Fibroblast of villous mesenchyme (primary cell): ENCODE measurements around the gene PTGFRN. TPM values are rescaled to one million over a fixed set of nuclear protein-coding genes. Genes with fewer than 3 reads are reported as not detected.

Source experiments
- DNase-seq: peaks from one replicate; pipeline ENCODE4 v3.0.0-alpha.2; 2010; ENCODE audit warnings: low read depth
- H3K4me3 ChIP-seq: 2 replicates; pipeline ENCODE4 v1.5.1; 2011; ENCODE audit warnings: low read depth, mild to moderate bottlenecking, low read length
- total RNA-seq: library from RNA; depleted of rRNA; stranded (reverse); fragments of >200 nt; gene quantifications from 2 replicates; pipeline ENCODE4 v1.2.3, GENCODE V29; 2012
- TF ChIP-seq, protein P1 (sequence below): IDR thresholded peaks from 2 replicates; pipeline ENCODE4 v1.5.1; 2012; ENCODE audit warnings: low read depth, mild to moderate bottlenecking, low read length; ENCODE audit not compliant: insufficient read depth

PTGFRN gene
- total RNA-seq, 1 donor, result 22.9 TPM

DNA sequence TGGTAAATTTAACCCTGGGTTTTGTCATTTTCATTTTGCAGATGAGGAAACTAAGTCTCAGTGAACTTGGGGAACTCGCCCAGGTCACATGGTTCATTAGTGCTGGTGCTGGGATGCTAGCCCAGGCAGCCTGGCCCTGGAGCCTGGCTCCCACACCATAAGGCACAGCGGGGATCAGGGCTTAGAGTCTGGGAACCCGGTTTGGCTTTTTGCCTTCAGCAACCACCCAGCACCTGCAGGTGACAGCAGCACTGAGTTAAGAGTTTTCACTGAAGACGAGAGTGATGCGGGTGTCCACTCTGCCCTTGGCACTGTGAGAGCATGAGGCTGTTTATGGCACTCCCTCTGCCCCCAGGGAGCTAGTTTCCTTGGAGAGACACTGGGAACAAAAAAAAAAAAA is 73.4 kb downstream of the PTGFRN start:
- H3K4me3 ChIP-seq, result no peak overlapping the region
- TF ChIP-seq, protein P1, sequence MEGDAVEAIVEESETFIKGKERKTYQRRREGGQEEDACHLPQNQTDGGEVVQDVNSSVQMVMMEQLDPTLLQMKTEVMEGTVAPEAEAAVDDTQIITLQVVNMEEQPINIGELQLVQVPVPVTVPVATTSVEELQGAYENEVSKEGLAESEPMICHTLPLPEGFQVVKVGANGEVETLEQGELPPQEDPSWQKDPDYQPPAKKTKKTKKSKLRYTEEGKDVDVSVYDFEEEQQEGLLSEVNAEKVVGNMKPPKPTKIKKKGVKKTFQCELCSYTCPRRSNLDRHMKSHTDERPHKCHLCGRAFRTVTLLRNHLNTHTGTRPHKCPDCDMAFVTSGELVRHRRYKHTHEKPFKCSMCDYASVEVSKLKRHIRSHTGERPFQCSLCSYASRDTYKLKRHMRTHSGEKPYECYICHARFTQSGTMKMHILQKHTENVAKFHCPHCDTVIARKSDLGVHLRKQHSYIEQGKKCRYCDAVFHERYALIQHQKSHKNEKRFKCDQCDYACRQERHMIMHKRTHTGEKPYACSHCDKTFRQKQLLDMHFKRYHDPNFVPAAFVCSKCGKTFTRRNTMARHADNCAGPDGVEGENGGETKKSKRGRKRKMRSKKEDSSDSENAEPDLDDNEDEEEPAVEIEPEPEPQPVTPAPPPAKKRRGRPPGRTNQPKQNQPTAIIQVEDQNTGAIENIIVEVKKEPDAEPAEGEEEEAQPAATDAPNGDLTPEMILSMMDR, result no peak
- no peak for DNase-seq

DNA sequence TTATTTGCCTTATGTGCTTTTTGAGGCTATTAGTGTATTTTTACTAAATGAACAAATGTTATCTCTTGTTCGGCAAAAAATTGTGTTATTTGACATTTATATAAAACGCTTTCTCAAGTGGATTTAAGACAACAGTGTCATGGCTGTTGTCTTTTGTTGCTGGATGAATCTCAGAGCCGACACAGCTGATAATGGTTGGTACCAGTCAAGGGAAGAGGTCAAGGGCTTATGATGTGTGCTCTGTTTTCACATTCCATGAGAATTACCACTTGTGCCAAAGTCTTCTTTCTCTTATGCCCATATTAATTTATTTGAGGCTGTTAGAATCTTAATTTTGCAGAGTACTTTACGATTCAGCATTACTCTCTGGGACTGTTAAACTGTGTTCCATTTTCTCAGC is 74.0 kb downstream of the PTGFRN start:
- no peak for DNase-seq
- H3K4me3 ChIP-seq, result no peak overlapping the region
- TF ChIP-seq, protein P1, result no peak

DNA sequence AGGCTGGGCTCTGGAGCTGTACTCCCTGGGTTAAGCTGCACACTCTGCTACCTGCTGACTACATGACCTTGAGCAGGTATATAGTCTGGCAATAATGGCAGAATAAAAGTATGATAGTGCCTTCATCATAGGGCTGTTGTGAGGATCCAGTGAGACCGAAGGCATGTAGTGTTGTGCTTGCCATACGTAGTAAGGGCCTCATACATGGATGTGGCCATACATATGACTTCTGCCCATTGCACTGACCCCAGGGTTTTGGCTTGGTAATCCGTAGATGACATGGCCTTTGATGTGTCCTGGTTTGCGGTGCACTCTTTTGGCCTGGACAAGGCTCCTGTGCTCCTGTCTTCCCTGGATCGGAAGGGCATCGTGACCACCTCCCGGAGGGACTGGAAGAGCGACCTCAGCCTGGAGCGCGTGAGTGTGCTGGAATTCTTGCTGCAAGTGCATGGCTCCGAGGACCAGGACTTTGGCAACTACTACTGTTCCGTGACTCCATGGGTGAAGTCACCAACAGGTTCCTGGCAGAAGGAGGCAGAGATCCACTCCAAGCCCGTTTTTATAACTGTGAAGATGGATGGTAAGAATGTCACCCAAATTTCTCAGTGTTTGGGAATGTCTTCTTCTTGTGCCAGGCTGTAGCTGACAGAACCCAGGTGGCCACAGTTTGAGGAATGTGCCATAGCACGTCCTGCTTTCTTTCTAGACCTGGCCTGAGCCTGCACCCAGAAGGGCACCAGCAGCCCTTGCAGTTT is 74.9 kb downstream of the PTGFRN start:
- no peak overlapping the region for H3K4me3 ChIP-seq
- TF ChIP-seq, protein P1, result no peak
- DNase-seq, result no peak

DNA sequence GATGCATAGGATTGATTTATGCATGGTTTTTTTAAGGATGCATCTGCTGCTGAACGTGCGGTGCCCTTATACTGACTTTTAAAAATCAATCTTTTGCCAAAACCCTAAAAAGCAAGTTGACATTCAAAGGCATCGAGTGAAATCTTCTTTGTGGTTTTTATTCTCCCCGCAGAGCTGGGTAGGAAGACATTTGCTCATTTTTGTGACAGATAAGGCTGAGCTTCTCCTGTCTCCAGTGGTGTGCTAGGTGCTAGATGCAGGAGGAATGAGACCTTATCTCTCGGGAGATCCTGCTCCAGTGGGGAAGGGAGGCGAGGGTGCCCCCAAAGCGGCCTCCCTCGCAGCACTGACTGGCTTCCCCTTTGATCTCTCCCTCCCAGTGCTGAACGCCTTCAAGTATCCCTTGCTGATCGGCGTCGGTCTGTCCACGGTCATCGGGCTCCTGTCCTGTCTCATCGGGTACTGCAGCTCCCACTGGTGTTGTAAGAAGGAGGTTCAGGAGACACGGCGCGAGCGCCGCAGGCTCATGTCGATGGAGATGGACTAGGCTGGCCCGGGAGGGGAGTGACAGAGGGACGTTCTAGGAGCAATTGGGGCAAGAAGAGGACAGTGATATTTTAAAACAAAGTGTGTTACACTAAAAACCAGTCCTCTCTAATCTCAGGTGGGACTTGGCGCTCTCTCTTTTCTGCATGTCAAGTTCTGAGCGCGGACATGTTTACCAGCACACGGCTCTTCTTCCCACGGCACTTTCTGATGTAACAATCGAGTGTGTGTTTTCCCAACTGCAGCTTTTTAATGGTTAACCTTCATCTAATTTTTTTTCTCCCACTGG is 76.9 kb downstream of the PTGFRN start:
- no peak overlapping the region for H3K4me3 ChIP-seq
- peak; percentile 20 for DNase-seq
- TF ChIP-seq, protein P1, result peak; percentile 14

DNA sequence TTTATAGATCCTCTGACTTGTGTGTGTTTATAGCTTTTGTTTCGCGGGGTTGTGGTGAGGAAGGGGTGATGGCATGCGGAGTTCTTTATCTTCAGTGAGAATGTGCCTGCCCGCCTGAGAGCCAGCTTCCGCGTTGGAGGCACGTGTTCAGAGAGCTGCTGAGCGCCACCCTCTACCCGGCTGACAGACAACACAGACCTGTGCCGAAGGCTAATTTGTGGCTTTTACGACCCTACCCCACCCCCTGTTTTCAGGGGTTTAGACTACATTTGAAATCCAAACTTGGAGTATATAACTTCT is 77.5 kb downstream of the PTGFRN start:
- no peak overlapping the region for H3K4me3 ChIP-seq
- TF ChIP-seq, protein P1, result no peak
- DNase-seq, result no peak

DNA sequence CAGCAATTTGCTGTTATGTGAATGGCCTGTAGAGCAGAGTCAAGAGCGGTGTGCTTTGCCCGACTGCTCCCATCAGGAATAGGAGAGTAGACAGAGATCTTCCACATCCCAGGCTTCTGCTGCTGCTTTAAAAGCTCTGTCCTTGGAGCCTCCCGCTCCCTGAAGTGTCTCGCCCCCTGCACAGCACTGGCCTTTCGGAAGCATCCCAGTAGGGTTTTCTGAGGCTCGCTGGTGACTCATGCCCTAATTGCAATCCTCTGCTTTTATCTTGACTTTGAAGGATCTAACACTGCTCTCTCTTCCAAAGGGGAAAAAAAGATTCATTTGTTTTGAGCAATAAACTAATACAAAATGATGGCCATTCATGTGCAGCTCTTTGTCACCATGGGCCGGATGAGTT is 78.5 kb downstream of the PTGFRN start:
- TF ChIP-seq, protein P1, result no peak
- no peak for DNase-seq
- H3K4me3 ChIP-seq, result no peak overlapping the region
